AG10803 (cell line): ENCODE data around the gene AJM1.

ENCODE experiments used
- DNase-seq: peaks from one replicate; pipeline ENCODE4 v3.0.0; 2010; ENCODE audit warnings: low read depth
- H3K4me3 ChIP-seq: 2 replicates; pipeline ENCODE4 v1.5.1; 2011; ENCODE audit warnings: mild to moderate bottlenecking, low read length, control low read depth
- TF ChIP-seq, protein P1 (sequence below): conservative IDR thresholded peaks from 2 replicates; pipeline ENCODE4 v1.5.1; 2011; ENCODE audit warnings: mild to moderate bottlenecking, low read length, control low read depth, inconsistent platforms

The AJM1 gene

DNA sequence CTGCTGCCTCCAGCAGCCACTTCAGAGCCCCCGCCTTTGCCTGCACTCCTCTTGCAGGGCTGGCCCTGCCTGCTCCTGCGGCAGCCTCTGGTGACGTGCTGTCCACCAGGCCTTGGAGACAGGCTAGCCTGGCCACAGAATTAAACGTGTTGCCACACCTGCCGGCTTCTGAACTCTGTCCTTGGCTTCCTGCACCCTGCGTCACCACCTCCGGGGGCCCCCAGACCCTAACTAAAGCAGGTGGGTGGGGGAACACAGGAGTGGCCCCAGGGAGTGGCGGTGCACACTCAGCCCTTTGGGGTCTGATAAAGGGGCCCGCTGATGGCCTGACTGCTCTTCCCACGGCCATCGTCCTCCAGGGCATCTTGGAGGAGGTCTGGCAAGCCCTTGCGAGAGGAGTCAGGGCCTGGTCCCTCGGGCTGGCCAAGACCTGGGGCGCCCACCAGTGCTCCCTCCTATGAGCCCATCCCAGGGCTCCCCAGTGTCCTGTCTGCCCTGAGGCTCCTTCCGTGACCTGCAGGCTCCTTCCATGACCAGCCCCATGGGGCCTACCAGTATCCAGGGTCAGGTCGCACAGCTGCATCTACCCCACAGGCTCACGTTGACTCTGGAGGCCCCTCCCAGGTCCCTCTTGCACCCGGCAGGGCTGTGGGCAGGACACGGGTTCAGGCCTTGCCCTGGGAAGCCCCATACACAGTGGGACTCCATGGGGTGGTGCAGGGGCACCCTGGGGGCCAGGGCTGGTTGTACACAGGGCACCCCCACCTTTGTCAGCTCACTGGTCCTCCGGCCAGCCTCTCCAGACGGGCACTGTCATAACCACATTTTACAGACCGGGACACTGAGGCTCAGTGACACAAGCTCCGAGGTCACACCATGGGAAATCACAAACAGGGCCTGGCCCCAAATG is 8.8 kb downstream of the AJM1 start:
- no peak for DNase-seq
- H3K4me3 ChIP-seq: no peak overlapping the region
- TF ChIP-seq, protein P1, sequence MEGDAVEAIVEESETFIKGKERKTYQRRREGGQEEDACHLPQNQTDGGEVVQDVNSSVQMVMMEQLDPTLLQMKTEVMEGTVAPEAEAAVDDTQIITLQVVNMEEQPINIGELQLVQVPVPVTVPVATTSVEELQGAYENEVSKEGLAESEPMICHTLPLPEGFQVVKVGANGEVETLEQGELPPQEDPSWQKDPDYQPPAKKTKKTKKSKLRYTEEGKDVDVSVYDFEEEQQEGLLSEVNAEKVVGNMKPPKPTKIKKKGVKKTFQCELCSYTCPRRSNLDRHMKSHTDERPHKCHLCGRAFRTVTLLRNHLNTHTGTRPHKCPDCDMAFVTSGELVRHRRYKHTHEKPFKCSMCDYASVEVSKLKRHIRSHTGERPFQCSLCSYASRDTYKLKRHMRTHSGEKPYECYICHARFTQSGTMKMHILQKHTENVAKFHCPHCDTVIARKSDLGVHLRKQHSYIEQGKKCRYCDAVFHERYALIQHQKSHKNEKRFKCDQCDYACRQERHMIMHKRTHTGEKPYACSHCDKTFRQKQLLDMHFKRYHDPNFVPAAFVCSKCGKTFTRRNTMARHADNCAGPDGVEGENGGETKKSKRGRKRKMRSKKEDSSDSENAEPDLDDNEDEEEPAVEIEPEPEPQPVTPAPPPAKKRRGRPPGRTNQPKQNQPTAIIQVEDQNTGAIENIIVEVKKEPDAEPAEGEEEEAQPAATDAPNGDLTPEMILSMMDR: no peak

DNA sequence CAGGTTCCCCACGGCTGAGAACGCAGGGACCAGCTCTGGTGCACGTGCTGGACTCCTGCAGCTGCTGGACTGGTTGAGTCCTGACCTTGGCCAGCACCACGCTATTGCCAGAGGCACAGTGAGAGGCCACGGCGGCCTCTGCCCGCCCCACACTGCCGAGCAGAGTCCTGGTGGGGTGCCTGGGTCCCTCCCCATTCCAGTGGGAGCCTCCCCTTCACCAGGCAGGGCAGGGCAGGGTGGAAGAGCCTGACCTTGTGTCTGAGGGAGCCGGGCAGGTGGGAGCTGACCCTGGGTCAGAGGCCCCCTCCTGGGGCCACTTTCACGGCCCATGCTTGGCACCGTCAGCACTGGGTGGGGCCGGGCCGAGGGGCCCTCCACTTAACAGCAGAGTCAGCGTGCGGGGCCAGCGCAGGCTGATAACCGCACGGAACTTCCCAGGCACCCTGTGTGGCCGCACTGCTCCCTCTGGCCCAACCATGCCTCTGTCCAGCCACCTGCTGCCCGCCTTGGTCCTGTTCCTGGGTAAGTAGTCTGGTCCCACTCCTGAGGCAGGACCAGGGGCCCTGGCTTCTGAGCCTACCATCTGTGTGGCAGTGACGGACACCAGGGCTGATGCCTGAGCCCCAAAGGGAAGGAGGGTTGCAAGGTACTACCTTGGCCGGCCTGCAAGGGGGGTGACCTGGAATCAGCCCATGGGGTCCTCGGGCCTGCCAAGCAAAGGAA is 9.8 kb downstream of the AJM1 start, which contains the start of gene MAMDC4:
Gene MAMDC4 (plus strand): TSS at position 406 of the 723 bp plus-strand sequence. CDS start 71 bp downstream, at position 477.
- H3K4me3 ChIP-seq: no peak within 1 kb of the TSS
- DNase-seq: no peak
- TF ChIP-seq, protein P1: no peak

DNA sequence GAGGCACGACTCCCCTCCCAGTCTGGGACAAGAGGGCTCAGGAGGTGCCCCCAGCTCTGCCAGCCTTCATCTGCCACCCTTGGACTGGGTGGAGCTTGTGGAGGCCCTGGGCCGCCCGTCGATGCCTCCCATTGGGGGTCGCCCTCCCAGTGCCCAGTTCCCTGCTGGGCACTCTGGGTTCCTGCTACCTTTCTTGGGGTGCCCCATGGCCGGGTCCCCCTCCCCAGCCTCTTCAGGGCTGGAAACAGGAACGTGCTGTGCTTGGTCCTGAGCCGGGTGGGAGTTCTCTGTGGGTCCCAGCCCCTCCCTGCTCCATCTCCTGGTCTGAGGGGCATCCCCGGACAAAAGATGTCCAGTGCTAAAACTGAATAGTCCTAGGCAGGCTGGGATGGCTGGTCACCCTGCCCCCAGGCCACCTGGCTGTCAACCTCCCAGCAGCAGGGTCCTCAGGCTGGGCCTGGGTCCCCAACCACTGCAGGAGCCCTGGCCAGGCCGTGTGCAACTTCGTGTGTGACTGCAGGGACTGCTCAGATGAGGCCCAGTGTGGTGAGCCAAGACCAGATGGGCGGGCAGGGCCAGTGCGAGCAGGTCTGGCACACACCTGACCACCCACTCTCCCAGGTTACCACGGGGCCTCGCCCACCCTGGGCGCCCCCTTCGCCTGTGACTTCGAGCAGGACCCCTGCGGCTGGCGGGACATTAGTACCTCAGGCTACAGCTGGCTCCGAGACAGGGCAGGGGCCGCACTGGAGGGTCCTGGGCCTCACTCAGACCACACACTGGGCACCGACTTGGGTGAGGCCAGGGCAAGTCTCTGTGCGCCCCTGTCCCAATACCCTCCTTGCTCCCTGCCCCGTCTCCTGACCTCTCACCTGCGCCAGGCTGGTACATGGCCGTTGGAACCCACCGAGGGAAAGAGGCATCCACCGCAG is 10.7 kb downstream of the AJM1 start:
- no peak overlapping the region for H3K4me3 ChIP-seq
- DNase-seq: no peak
- TF ChIP-seq, protein P1: no peak

DNA sequence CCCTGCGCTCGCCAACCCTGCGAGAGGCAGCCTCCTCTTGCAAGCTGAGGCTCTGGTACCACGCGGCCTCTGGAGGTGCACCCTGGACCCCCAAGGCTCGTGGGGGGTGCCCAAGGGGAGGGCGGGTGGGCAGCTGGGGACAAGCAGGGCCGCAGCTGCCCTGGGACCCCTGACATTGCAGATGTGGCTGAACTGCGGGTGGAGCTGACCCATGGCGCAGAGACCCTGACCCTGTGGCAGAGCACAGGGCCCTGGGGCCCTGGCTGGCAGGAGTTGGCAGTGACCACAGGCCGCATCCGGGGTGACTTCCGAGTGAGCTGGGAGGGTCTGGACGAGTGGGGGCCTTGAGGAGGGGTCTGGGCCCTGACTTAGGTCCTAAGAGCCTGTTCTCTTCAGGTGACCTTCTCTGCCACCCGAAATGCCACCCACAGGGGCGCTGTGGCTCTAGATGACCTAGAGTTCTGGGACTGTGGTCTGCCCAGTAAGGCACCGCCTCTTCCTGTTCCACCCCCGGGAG is 11.4 kb downstream of the AJM1 start:
- DNase-seq: no peak
- H3K4me3 ChIP-seq: no peak overlapping the region
- TF ChIP-seq, protein P1: no peak

DNA sequence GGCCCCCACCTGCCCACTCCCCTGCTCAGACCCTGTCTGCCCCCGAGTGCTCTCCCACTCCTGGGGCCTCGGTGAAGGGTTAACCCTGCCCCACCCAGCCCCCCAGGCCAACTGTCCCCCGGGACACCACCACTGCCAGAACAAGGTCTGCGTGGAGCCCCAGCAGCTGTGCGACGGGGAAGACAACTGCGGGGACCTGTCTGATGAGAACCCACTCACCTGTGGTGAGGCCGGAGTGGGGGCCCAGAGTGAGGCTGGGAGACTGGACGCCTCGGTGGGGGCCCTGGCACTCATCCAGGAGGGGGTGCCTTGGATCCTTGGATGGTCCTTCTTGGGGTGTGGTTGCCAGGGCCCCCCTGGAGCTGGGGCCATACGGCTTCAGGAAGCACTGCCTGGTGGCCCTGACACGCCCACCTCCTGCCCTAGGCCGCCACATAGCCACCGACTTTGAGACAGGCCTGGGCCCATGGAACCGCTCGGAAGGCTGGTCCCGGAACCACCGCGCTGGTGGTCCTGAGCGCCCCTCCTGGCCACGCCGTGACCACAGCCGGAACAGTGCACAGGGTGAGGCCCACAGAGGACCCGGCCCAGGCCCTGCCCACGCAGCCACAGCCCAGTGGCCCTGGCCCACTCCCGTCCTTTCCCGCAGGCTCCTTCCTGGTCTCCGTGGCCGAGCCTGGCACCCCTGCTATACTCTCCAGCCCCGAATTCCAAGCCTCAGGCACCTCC is 12.0 kb downstream of the AJM1 start:
- no peak for DNase-seq
- TF ChIP-seq, protein P1: no peak
- H3K4me3 ChIP-seq: no peak overlapping the region
